Endometrium (tissue), 2 donors: ENCODE measurements around the gene IQCB1.
"Not testable (repeated sequence)": the region's sequence is repeated elsewhere in the genome, so short reads cannot be mapped to it uniquely, and the experiment has no call there.

Source experiments
- FAIRE-seq: peaks from 2 replicates; lab custom pipeline; 2012; peaks lifted over from hg19 to GRCh38; lab: Jason Lieb, UNC
- donor health status: control.
- donor health status: control.

The IQCB1 gene

GRCh38 chr3:121834671-121835464, at the start of gene IQCB1, which contains the start of gene EAF2:
IQCB1 (minus strand) TSS chr3:121835060; CDS start chr3:121828960, 6,100 bp downstream.
EAF2 (plus strand) TSS chr3:121835209; CDS start chr3:121835286, 77 bp downstream.
- FAIRE-seq: peak; percentile 97

- FAIRE-seq: no peak
Observed at GRCh38 chr3:121883507-121883906, 48.6 kb upstream of the IQCB1 start.

- FAIRE-seq: no peak
Observed at GRCh38 chr3:121878411-121878810, 43.6 kb upstream of the IQCB1 start.

GRCh38 chr3:121871430-121871829, 36.6 kb upstream of the IQCB1 start:
- FAIRE-seq: no peak

GRCh38 chr3:121870717-121871116, 35.9 kb upstream of the IQCB1 start:
- FAIRE-seq: no peak

GRCh38 chr3:121869736-121870135, 34.9 kb upstream of the IQCB1 start:
- FAIRE-seq: no peak

GRCh38 chr3:121863801-121864200, 28.9 kb upstream of the IQCB1 start:
- FAIRE-seq: no peak

GRCh38 chr3:121863247-121863646, 28.4 kb upstream of the IQCB1 start:
- not testable (repeated sequence) for FAIRE-seq

- not testable (repeated sequence) for FAIRE-seq
Observed at GRCh38 chr3:121857778-121858177, 22.9 kb upstream of the IQCB1 start.

- FAIRE-seq: no peak
Observed at GRCh38 chr3:121855555-121855954, 20.7 kb upstream of the IQCB1 start.

GRCh38 chr3:121852256-121852655, 17.4 kb upstream of the IQCB1 start:
- FAIRE-seq: no peak

GRCh38 chr3:121844892-121845291, 10.0 kb upstream of the IQCB1 start:
- no peak for FAIRE-seq

GRCh38 chr3:121839962-121840361, 5.1 kb upstream of the IQCB1 start:
- FAIRE-seq: no peak

- FAIRE-seq: no peak
Observed at GRCh38 chr3:121836481-121836880, 1.6 kb upstream of the IQCB1 start.

GRCh38 chr3:121836064-121836463, 1.2 kb upstream of the IQCB1 start:
- FAIRE-seq: no peak

- FAIRE-seq: no peak
Observed at GRCh38 chr3:121835465-121835801, 573 bp upstream of the IQCB1 start.

GRCh38 chr3:121834157-121834670, 646 bp downstream of the IQCB1 start:
- no peak for FAIRE-seq

GRCh38 chr3:121822973-121823372, 11.9 kb downstream of the IQCB1 start:
- no peak for FAIRE-seq

- FAIRE-seq: no peak
Observed at GRCh38 chr3:121821421-121822199, 13.2 kb downstream of the IQCB1 start.

- FAIRE-seq: no peak
Observed at GRCh38 chr3:121819236-121819635, 15.6 kb downstream of the IQCB1 start.

- no peak for FAIRE-seq
Observed at GRCh38 chr3:121818578-121818977, 16.3 kb downstream of the IQCB1 start.

GRCh38 chr3:121817753-121818152, 17.1 kb downstream of the IQCB1 start:
- no peak for FAIRE-seq

GRCh38 chr3:121809249-121809648, 25.6 kb downstream of the IQCB1 start:
- FAIRE-seq: no peak
